HUES64 (cell line): ENCODE measurements around the gene SCYL3.

Source experiments
- H3K27ac ChIP-seq: 2 replicates; pipeline ENCODE4 v1.7.0; 2013; ENCODE audit warnings: low read depth, low read length, inconsistent platforms
- H3K27me3 ChIP-seq: 2 replicates; pipeline ENCODE4 v1.6.1; 2013; ENCODE audit warnings: mild to moderate bottlenecking, low read length; ENCODE audit not compliant: insufficient read depth
- H3K36me3 ChIP-seq: 2 replicates; pipeline ENCODE4 v1.6.1; 2013; ENCODE audit warnings: mild to moderate bottlenecking, low read length; ENCODE audit not compliant: insufficient read depth
- H3K4me1 ChIP-seq: 2 replicates; pipeline ENCODE4 v1.6.1; 2013; ENCODE audit warnings: mild to moderate bottlenecking, low read length, moderate library complexity; ENCODE audit not compliant: insufficient read depth
- H3K4me3 ChIP-seq: 2 replicates; pipeline ENCODE4 v1.5.1; 2013; ENCODE audit warnings: mild to moderate bottlenecking, low read length, moderate library complexity
- H3K9ac ChIP-seq: 2 replicates; pipeline ENCODE4 v1.6.1; 2013; ENCODE audit warnings: mild to moderate bottlenecking, low read depth, low read length
- H3K9me3 ChIP-seq: 2 replicates; pipeline ENCODE4 v1.6.1; 2013; ENCODE audit warnings: low read depth, low read length; ENCODE audit not compliant: insufficient read depth
- WGBS: fragments of 150-250, 120-280 bp; methylation state at CpG from one replicate; pipeline ENCODE4 v1.1.7; 2013; ENCODE audit warnings: missing lambda C conversion rate; 5-methylcytosine and 5-hydroxymethylcytosine counted together

The SCYL3 gene

GRCh38 chr1:169896013-169896412 is 2.3 kb upstream of the SCYL3 start:
- H3K36me3 ChIP-seq, result no peaks in the 10 kb centered on the region
- no peak overlapping the region for H3K9ac ChIP-seq
- no peak overlapping the region for H3K4me3 ChIP-seq
- no peaks in the 10 kb centered on the region for H3K9me3 ChIP-seq
- H3K27me3 ChIP-seq, result no peaks in the 10 kb centered on the region
- no peak overlapping the region for H3K27ac ChIP-seq
- 93% methylated on average over 4 of the region's 4 CpGs for WGBS
- H3K4me1 ChIP-seq, result peaks cover 18% of the 10 kb centered on the region

- no peaks in the 10 kb centered on the region for H3K36me3 ChIP-seq
- peak overlapping the region; percentile 66 for H3K4me3 ChIP-seq
- H3K27ac ChIP-seq, result peak overlapping the region; percentile 19; the same call in 1 of the 2 replicates
- H3K9me3 ChIP-seq, result no peaks in the 10 kb centered on the region
- 56% methylated on average over 15 of the region's 15 CpGs for WGBS
- no peaks in the 10 kb centered on the region for H3K27me3 ChIP-seq
- peak overlapping the region; percentile 94 for H3K9ac ChIP-seq
- H3K4me1 ChIP-seq, result peaks cover 24% of the 10 kb centered on the region
These were observed 889 bp upstream of the SCYL3 start for GRCh38 chr1:169894424-169895145.

- H3K9ac ChIP-seq, result peak overlapping the region; percentile 94
- H3K9me3 ChIP-seq, result no peaks in the 10 kb centered on the region
- H3K4me3 ChIP-seq, result peak overlapping the region; percentile 66
- peaks cover 6% of the 10 kb centered on the region for H3K36me3 ChIP-seq
- 1% methylated on average over 51 of the region's 51 CpGs for WGBS
- no peaks in the 10 kb centered on the region for H3K27me3 ChIP-seq
- H3K4me1 ChIP-seq, result peaks cover 24% of the 10 kb centered on the region
- H3K27ac ChIP-seq, result peak overlapping the region; percentile 83
These were observed 610 bp downstream of the SCYL3 start for GRCh38 chr1:169892927-169893644.

GRCh38 chr1:169892176-169892926 is 1.3 kb downstream of the SCYL3 start:
- Histone ChIP-seq H3K27me3 (no peaks in the 10 kb centered on the region), H3K36me3 (peaks cover 14% of the 10 kb centered on the region), H3K27ac (no peak overlapping the region), H3K4me3 (peak overlapping the region; percentile 66), H3K9me3 (no peaks in the 10 kb centered on the region), H3K9ac (peak overlapping the region; percentile 94; the same call in 1 of the 2 replicates), H3K4me1 (peaks cover 24% of the 10 kb centered on the region)
- 77% methylated on average over 8 of the region's 8 CpGs for WGBS

GRCh38 chr1:169891539-169891885 is 2.2 kb downstream of the SCYL3 start:
- H3K9ac ChIP-seq, result no peak overlapping the region
- H3K4me1 ChIP-seq, result peaks cover 24% of the 10 kb centered on the region
- 0 out of 2 replicates have a peak overlapping the region, but pooled peaks have one; percentile 1 for H3K4me3 ChIP-seq
- 100% methylated on average over 1 of the region's 2 CpGs for WGBS
- H3K9me3 ChIP-seq, result no peaks in the 10 kb centered on the region
- no peak overlapping the region for H3K27ac ChIP-seq
- H3K36me3 ChIP-seq, result peaks cover 22% of the 10 kb centered on the region
- H3K27me3 ChIP-seq, result no peaks in the 10 kb centered on the region

- WGBS, result 83% methylated on average over 5 of the region's 5 CpGs
- Histone ChIP-seq H3K27ac (no peak overlapping the region), H3K27me3 (no peaks in the 10 kb centered on the region), H3K9me3 (no peaks in the 10 kb centered on the region), H3K9ac (no peak overlapping the region), H3K4me3 (no peak overlapping the region), H3K36me3 (peaks cover 27% of the 10 kb centered on the region), H3K4me1 (peaks cover 24% of the 10 kb centered on the region)
These were observed 2.7 kb downstream of the SCYL3 start for GRCh38 chr1:169890761-169891538.

GRCh38 chr1:169889871-169890270 is 3.8 kb downstream of the SCYL3 start:
- no peaks in the 10 kb centered on the region for H3K9me3 ChIP-seq
- 92% methylated on average over 2 of the region's 2 CpGs for WGBS
- no peak overlapping the region for H3K27ac ChIP-seq
- H3K4me1 ChIP-seq, result peaks cover 24% of the 10 kb centered on the region
- H3K4me3 ChIP-seq, result no peak overlapping the region
- H3K9ac ChIP-seq, result no peak overlapping the region
- H3K27me3 ChIP-seq, result no peaks in the 10 kb centered on the region
- H3K36me3 ChIP-seq, result peaks cover 33% of the 10 kb centered on the region

- H3K27me3 ChIP-seq, result no peaks in the 10 kb centered on the region
- 100% methylated on average over 1 of the region's 2 CpGs for WGBS
- H3K4me1 ChIP-seq, result peaks cover 14% of the 10 kb centered on the region
- H3K9ac ChIP-seq, result no peak overlapping the region
- peaks cover 41% of the 10 kb centered on the region for H3K36me3 ChIP-seq
- H3K27ac ChIP-seq, result no peak overlapping the region
- no peaks in the 10 kb centered on the region for H3K9me3 ChIP-seq
- no peak overlapping the region for H3K4me3 ChIP-seq
These were observed 6.8 kb downstream of the SCYL3 start for GRCh38 chr1:169886931-169887330.

GRCh38 chr1:169886422-169886821 is 7.3 kb downstream of the SCYL3 start:
- Histone ChIP-seq H3K27ac (no peak overlapping the region), H3K9me3 (no peaks in the 10 kb centered on the region), H3K36me3 (peaks cover 41% of the 10 kb centered on the region), H3K9ac (no peak overlapping the region), H3K27me3 (no peaks in the 10 kb centered on the region), H3K4me3 (no peak overlapping the region), H3K4me1 (peaks cover 11% of the 10 kb centered on the region)
- WGBS, result no CpG with 5 or more reads among the region's 1 CpG

GRCh38 chr1:169885207-169885606 is 8.5 kb downstream of the SCYL3 start:
- Histone ChIP-seq H3K4me1 (no peaks in the 10 kb centered on the region), H3K9me3 (no peaks in the 10 kb centered on the region), H3K27ac (no peak overlapping the region), H3K9ac (no peak overlapping the region), H3K4me3 (no peak overlapping the region), H3K27me3 (no peaks in the 10 kb centered on the region), H3K36me3 (peaks cover 41% of the 10 kb centered on the region)
- WGBS, result 97% methylated on average over 1 of the region's 2 CpGs
